ENCODE results near the gene SETD2.
A peak's percentile ranks its signal among the peaks of the same experiment; 100 is the strongest.

Gene SETD2

GRCh38 chr3:46999516-47000197 lies 164.3 kb downstream of the SETD2 start:
- Mint-ChIP-seq H3K36me3 (ENCODE audit: insufficient read depth) (peaks cover 63% of the 10 kb centered on the region), H3K4me1 (ENCODE audit: low read depth in 2 of 2) (peaks cover 14 to 28% of the 10 kb centered on the region in 2 donors), H3K9me3 (no peaks in the 10 kb centered on the region), H3K27ac (peak overlapping the region in 1 of 2 donors; percentile 81), H3K4me3 (no peak overlapping the region), H3K27me3 (no peaks in the 10 kb centered on the region)
- ATAC-seq (replicated peaks) = no peak
- no peak for DNase-seq

- DNase-seq (no peak), ATAC-seq (replicated peaks) (no peak)
- H3K27ac Mint-ChIP-seq = peak overlapping the region; percentile 71 to 81
- H3K4me3 Mint-ChIP-seq = no peak overlapping the region
- peaks cover 57% of the 10 kb centered on the region for H3K36me3 Mint-ChIP-seq (ENCODE audit: insufficient read depth)
- no peaks in the 10 kb centered on the region for H3K9me3 Mint-ChIP-seq
- H3K4me1 Mint-ChIP-seq (ENCODE audit: low read depth in 2 of 2) = peaks cover 14 to 33% of the 10 kb centered on the region in 2 donors
- H3K27me3 Mint-ChIP-seq = no peaks in the 10 kb centered on the region
Observed at GRCh38 chr3:46998852-46999515, 164.9 kb downstream of the SETD2 start.

- Mint-ChIP-seq H3K4me1 (ENCODE audit: low read depth in 2 of 2) (peaks cover 14 to 35% of the 10 kb centered on the region in 2 donors), H3K4me3 (peak overlapping the region in 1 of 2 donors; percentile 34), H3K36me3 (ENCODE audit: insufficient read depth) (peaks cover 50% of the 10 kb centered on the region), H3K27ac (peak overlapping the region; percentile 71 to 81), H3K9me3 (no peaks in the 10 kb centered on the region), H3K27me3 (no peaks in the 10 kb centered on the region)
- DNase-seq (peak; percentile 61 to 70 (median 64)), ATAC-seq (replicated peaks) (peak; percentile 69)
Observed at GRCh38 chr3:46998121-46998851, 165.6 kb downstream of the SETD2 start.

GRCh38 chr3:46997453-46998091 lies 166.3 kb downstream of the SETD2 start:
- ATAC-seq (replicated peaks) (no peak), DNase-seq (no peak)
- Mint-ChIP-seq H3K27ac (peak overlapping the region; percentile 77 to 81), H3K4me1 (ENCODE audit: low read depth in 2 of 2) (peaks cover 14 to 35% of the 10 kb centered on the region in 2 donors), H3K36me3 (ENCODE audit: insufficient read depth) (peaks cover 47% of the 10 kb centered on the region), H3K27me3 (no peaks in the 10 kb centered on the region), H3K4me3 (peak overlapping the region in 1 of 2 donors; percentile 36), H3K9me3 (no peaks in the 10 kb centered on the region)

DNA sequence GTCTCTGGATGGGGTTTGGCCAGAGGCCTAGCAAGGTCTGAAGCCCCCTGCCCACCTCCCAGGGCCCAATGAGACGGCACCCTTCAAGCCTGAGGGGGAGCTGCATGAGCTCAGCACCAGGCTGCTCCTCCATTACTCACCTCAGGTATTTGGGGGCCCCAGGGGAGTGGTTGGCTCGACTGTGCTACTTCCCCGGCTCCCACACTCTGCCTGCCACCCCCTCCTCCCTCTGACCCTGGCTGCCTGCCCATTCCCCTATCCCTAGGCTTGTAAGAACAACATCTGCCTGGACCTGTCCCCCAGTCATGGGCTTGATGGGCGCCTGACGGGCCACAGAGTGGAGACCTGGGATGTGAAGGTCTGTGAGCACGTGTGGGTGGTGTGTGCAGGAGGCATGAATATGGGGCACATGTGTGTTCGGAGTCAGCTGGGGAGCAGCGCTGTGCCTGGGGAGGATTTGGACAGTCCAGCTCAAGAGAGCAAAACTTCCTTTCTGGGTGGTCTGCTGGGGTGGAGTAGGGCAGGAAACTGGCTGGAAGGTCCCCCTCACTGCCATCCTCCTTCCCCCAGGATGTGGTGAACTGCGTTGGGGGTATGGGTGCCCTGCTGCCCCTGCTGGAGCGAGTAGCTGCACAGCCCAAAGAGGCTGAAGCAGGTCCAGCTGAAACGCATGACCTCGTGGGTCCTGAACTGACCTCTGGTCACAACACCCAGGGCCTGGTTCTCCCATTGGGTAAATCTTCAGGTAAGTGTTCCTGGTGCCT lies 167.0 kb downstream of the SETD2 start:
- no peaks in the 10 kb centered on the region for H3K9me3 Mint-ChIP-seq
- peak; percentile 37 for ATAC-seq (replicated peaks)
- H3K4me3 Mint-ChIP-seq = peak overlapping the region in 1 of 2 donors; percentile 36
- peaks cover 46% of the 10 kb centered on the region for H3K36me3 Mint-ChIP-seq (ENCODE audit: insufficient read depth)
- H3K27me3 Mint-ChIP-seq = no peaks in the 10 kb centered on the region
- H3K4me1 Mint-ChIP-seq (ENCODE audit: low read depth in 2 of 2) = peaks cover 14 to 35% of the 10 kb centered on the region in 2 donors
- peak overlapping the region; percentile 77 to 81 for H3K27ac Mint-ChIP-seq
- DNase-seq = no peak

DNA sequence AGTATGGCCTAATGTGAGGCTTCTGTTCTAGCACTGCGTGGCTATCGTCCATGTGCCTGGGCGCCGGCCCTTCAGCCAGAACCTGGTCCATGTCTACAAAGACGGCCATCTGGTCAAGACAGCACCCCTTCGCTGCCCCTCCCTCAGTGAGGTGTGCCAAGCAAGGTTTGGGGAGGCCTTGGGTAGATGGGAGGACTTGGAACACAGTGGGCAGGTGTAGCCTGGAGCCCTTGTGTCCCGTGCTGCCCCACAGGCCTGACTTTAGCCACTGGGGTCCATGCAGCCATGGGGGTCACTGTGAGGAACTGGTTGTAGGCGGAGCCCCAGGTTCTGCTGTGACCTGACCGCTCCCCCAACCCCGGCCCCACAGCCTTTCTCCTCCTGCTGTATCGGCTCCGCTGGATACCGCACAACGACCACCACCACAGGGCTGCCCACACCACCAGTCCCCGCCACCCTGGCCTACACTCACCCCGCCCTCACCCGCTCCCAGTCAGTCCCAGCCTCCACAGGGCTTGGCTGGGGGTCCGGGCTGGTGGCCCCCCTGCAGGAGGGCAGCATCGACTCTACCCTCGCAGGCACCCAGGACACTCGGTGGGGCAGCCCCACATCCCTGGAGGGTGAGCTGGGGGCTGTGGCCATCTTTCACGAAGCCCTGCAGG lies 167.9 kb downstream of the SETD2 start:
- H3K27ac Mint-ChIP-seq = peak overlapping the region in 1 of 2 donors; percentile 81
- DNase-seq (no peak), ATAC-seq (replicated peaks) (no peak)
- peaks cover 41% of the 10 kb centered on the region for H3K36me3 Mint-ChIP-seq (ENCODE audit: insufficient read depth)
- peaks cover 14 to 40% of the 10 kb centered on the region in 2 donors for H3K4me1 Mint-ChIP-seq (ENCODE audit: low read depth in 2 of 2)
- no peak overlapping the region for H3K4me3 Mint-ChIP-seq
- H3K27me3 Mint-ChIP-seq = no peaks in the 10 kb centered on the region
- H3K9me3 Mint-ChIP-seq = no peaks in the 10 kb centered on the region

GRCh38 chr3:46994801-46995731 lies 168.8 kb downstream of the SETD2 start:
- no peak overlapping the region for H3K4me3 Mint-ChIP-seq
- H3K27ac Mint-ChIP-seq = peak overlapping the region in 1 of 2 donors; percentile 46
- ATAC-seq (replicated peaks) (no peak), DNase-seq (no peak)
- H3K27me3 Mint-ChIP-seq = no peaks in the 10 kb centered on the region
- no peaks in the 10 kb centered on the region for H3K9me3 Mint-ChIP-seq
- peaks cover 21 to 43% of the 10 kb centered on the region in 2 donors for H3K4me1 Mint-ChIP-seq (ENCODE audit: low read depth in 2 of 2)
- H3K36me3 Mint-ChIP-seq (ENCODE audit: insufficient read depth) = peaks cover 32% of the 10 kb centered on the region

- Mint-ChIP-seq H3K36me3 (ENCODE audit: insufficient read depth) (peaks cover 32% of the 10 kb centered on the region), H3K4me3 (no peak overlapping the region), H3K27ac (peak overlapping the region in 1 of 2 donors; percentile 46), H3K4me1 (ENCODE audit: low read depth in 2 of 2) (peaks cover 32 to 47% of the 10 kb centered on the region in 2 donors), H3K27me3 (no peaks in the 10 kb centered on the region), H3K9me3 (no peaks in the 10 kb centered on the region)
- ATAC-seq (replicated peaks) (no peak), DNase-seq (no peak)
Observed at GRCh38 chr3:46993986-46994385, 169.9 kb downstream of the SETD2 start.

- peaks cover 37 to 53% of the 10 kb centered on the region in 2 donors for H3K4me1 Mint-ChIP-seq (ENCODE audit: low read depth in 2 of 2)
- ATAC-seq (replicated peaks) = no peak
Observed at GRCh38 chr3:46993292-46993691, 170.6 kb downstream of the SETD2 start.

DNA sequence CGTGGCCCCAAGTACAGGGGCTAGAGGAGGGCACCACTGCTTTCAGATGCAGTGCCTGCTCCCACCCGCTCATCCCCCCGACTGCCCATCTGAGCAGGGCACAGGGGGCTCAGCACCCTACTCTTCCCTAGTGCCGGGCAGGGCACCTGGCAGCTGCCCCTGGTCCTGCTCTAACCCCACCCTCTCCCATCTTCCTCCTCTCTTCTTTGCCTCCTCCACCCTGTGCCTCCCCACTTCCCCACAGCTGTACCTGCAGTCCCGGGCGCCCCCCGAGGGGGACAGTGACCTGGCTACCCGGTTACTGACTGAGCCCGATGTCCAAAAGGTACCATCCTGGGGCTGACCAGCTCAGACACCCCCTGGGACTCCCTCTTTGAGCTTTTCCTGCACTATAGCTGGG lies 171.7 kb downstream of the SETD2 start:
- Mint-ChIP-seq H3K27me3 (no peaks in the 10 kb centered on the region), H3K27ac (no peak overlapping the region), H3K36me3 (ENCODE audit: insufficient read depth) (peaks cover 23% of the 10 kb centered on the region), H3K4me1 (ENCODE audit: low read depth in 2 of 2) (peaks cover 41 to 54% of the 10 kb centered on the region in 2 donors), H3K9me3 (no peaks in the 10 kb centered on the region), H3K4me3 (no peak overlapping the region)
- no peak for ATAC-seq (replicated peaks)
- DNase-seq = no peak

More at GRCh38 chr3:46993292-46993691, 170.6 kb downstream of the SETD2 start:
- Mint-ChIP-seq H3K4me3 (no peak overlapping the region), H3K27ac (peak overlapping the region; percentile 46 to 64), H3K9me3 (no peaks in the 10 kb centered on the region), H3K36me3 (ENCODE audit: insufficient read depth) (peaks cover 27% of the 10 kb centered on the region), H3K27me3 (no peaks in the 10 kb centered on the region)
- no peak for DNase-seq

GRCh38 chr3:46991406-46992165 lies 172.3 kb downstream of the SETD2 start:
- no peaks in the 10 kb centered on the region for H3K27me3 Mint-ChIP-seq
- DNase-seq = no peak
- ATAC-seq (replicated peaks) = no peak
- H3K9me3 Mint-ChIP-seq = no peaks in the 10 kb centered on the region
- peaks cover 23% of the 10 kb centered on the region for H3K36me3 Mint-ChIP-seq (ENCODE audit: insufficient read depth)
- H3K4me1 Mint-ChIP-seq (ENCODE audit: low read depth in 2 of 2) = peaks cover 41 to 54% of the 10 kb centered on the region in 2 donors
- H3K4me3 Mint-ChIP-seq = no peak overlapping the region
- H3K27ac Mint-ChIP-seq = peak overlapping the region in 1 of 2 donors; percentile 93

All from effector memory CD8-positive, alpha-beta T cell (primary cell).